H9 (cell line): ENCODE measurements around the gene SYT7. TPM values are rescaled to one million over a fixed set of nuclear protein-coding genes. Genes with fewer than 3 reads are reported as not detected.

Source experiments
- DNase-seq: peaks from one replicate; pipeline ENCODE4 v3.0.0-alpha.2; 2017
- H2AFZ ChIP-seq: one replicate; pipeline ENCODE4 v1.6.1; 2013; ENCODE audit warnings: mild to moderate bottlenecking, low read length, control low read depth, moderate library complexity
- H2AK5ac ChIP-seq: 2 replicates; pipeline ENCODE4 v1.6.1; 2013; ENCODE audit warnings: low read length, control low read depth, mixed read lengths; ENCODE audit not compliant: insufficient read length
- H2BK120ac ChIP-seq: one replicate; pipeline ENCODE4 v1.6.1; 2013; ENCODE audit warnings: low read depth, mild to moderate bottlenecking, low read length, control low read depth, inconsistent platforms; ENCODE audit not compliant: poor library complexity, severe bottlenecking
- H2BK12ac ChIP-seq: 2 replicates; pipeline ENCODE4 v1.6.1; 2013; ENCODE audit warnings: low read length, control low read depth, mixed read lengths, low read depth; ENCODE audit not compliant: insufficient read length
- H2BK15ac ChIP-seq: 2 replicates; pipeline ENCODE4 v1.6.1; 2013; ENCODE audit warnings: low read depth, low read length, control low read depth
- H2BK20ac ChIP-seq: one replicate; pipeline ENCODE4 v1.6.1; 2013; ENCODE audit warnings: low read depth, mild to moderate bottlenecking, low read length, control low read depth, inconsistent platforms; ENCODE audit not compliant: poor library complexity, severe bottlenecking
- H2BK5ac ChIP-seq: 2 replicates; pipeline ENCODE4 v1.6.1; 2013; ENCODE audit warnings: low read length, control low read depth, mixed read lengths; ENCODE audit not compliant: insufficient read length
- H3K14ac ChIP-seq: 2 replicates; pipeline ENCODE4 v1.6.1; 2013; ENCODE audit warnings: low read length, control low read depth; ENCODE audit not compliant: insufficient read depth
- H3K18ac ChIP-seq: 2 replicates; pipeline ENCODE4 v1.6.1; 2013; ENCODE audit warnings: low read depth, mild to moderate bottlenecking, mixed read lengths, low read length, control low read depth; ENCODE audit not compliant: insufficient read length
- H3K23ac ChIP-seq: 2 replicates; pipeline ENCODE4 v1.6.1; 2013; ENCODE audit warnings: low read length, control low read depth, mixed read lengths, low read depth; ENCODE audit not compliant: insufficient read length
- H3K23me2 ChIP-seq: 2 replicates; pipeline ENCODE4 v1.6.1; 2013; ENCODE audit warnings: low read depth, mild to moderate bottlenecking, mixed read lengths, low read length, control low read depth; ENCODE audit not compliant: insufficient read length, poor library complexity, severe bottlenecking
- H3K27ac ChIP-seq: 2 replicates; pipeline ENCODE4 v1.5.1; 2013; ENCODE audit warnings: low read length, control low read depth, mixed read lengths, low read depth; ENCODE audit not compliant: insufficient read length
- H3K27me3 ChIP-seq: 2 replicates; pipeline ENCODE4 v1.6.1; 2013; ENCODE audit warnings: low read length, control low read depth, inconsistent platforms; ENCODE audit not compliant: insufficient read depth
- H3K4ac ChIP-seq: 2 replicates; pipeline ENCODE4 v1.6.1; 2013; ENCODE audit warnings: low read depth, mild to moderate bottlenecking, control low read depth, inconsistent platforms, low read length, moderate library complexity
- H3K4me1 ChIP-seq: 2 replicates; pipeline ENCODE4 v1.6.1; 2013; ENCODE audit warnings: low read length, control low read depth, inconsistent platforms; ENCODE audit not compliant: insufficient read depth
- H3K4me2 ChIP-seq: 2 replicates; pipeline ENCODE4 v1.6.1; 2013; ENCODE audit warnings: low read length, control low read depth, mixed read lengths; ENCODE audit not compliant: insufficient read length, insufficient read depth
- H3K56ac ChIP-seq: 2 replicates; pipeline ENCODE4 v1.6.1; 2013; ENCODE audit warnings: low read depth, mild to moderate bottlenecking, mixed read lengths, low read length, control low read depth; ENCODE audit not compliant: insufficient read length
- H3K79me1 ChIP-seq: 2 replicates; pipeline ENCODE4 v1.6.1; 2013; ENCODE audit warnings: low read depth, mild to moderate bottlenecking, moderate library complexity, low read length, control low read depth, inconsistent platforms; ENCODE audit not compliant: insufficient read depth, poor library complexity, severe bottlenecking
- H3K79me2 ChIP-seq: 2 replicates; pipeline ENCODE4 v1.6.1; 2013; ENCODE audit warnings: low read length, control low read depth, inconsistent platforms; ENCODE audit not compliant: insufficient read depth
- H3K9ac ChIP-seq: 2 replicates; pipeline ENCODE4 v1.6.1; 2013; ENCODE audit warnings: low read length, control low read depth, mixed read lengths; ENCODE audit not compliant: insufficient read length; ENCODE audit errors: extremely low read depth
- H3K9me3 ChIP-seq: one replicate; pipeline ENCODE4 v1.6.1; 2013; ENCODE audit warnings: low read depth, low read length, inconsistent platforms; ENCODE audit not compliant: control insufficient read depth
- H3T11ph ChIP-seq: one replicate; pipeline ENCODE4 v1.6.1; 2013; ENCODE audit warnings: mild to moderate bottlenecking, low read length, control low read depth, inconsistent platforms
- H4K20me1 ChIP-seq: one replicate; pipeline ENCODE4 v1.6.1; 2013; ENCODE audit not compliant: control insufficient read depth, insufficient read length, insufficient read depth
- H4K5ac ChIP-seq: 2 replicates; pipeline ENCODE4 v1.6.1; 2013; ENCODE audit warnings: low read depth, mild to moderate bottlenecking, mixed read lengths, low read length, control low read depth; ENCODE audit not compliant: insufficient read length
- H4K8ac ChIP-seq: replicated peaks from 2 replicates; pipeline ENCODE4 v1.6.1; 2013; ENCODE audit warnings: low read length, control low read depth, mixed read lengths, low read depth; ENCODE audit not compliant: insufficient read length
- H4K91ac ChIP-seq: 2 replicates; pipeline ENCODE4 v1.6.1; 2013; ENCODE audit warnings: low read depth, mild to moderate bottlenecking, moderate library complexity, mixed read lengths, low read length, control low read depth; ENCODE audit not compliant: insufficient read length
- H3K27ac Mint-ChIP-seq, 3 experiments: 2 replicates in 2 of 3; 3 replicates in 1 of 3; pipeline ENCODE4 v1.8.0; 2020 to 2021; ENCODE audit warnings: mixed read lengths in 3 of 3, mild to moderate bottlenecking in 1 of 3, moderate library complexity in 1 of 3
- H3K27me3 Mint-ChIP-seq: 2 replicates; pipeline ENCODE4 v1.8.0; 2021; ENCODE audit warnings: low read depth, mild to moderate bottlenecking, moderate library complexity, mixed read lengths
- H3K36me3 Mint-ChIP-seq, 3 experiments: 2 replicates in 2 of 3; 3 replicates in 1 of 3; pipeline ENCODE4 v1.8.0; 2020 to 2021; ENCODE audit warnings: low read depth in 3 of 3, mixed read lengths in 3 of 3; ENCODE audit not compliant: insufficient read depth in 1 of 3
- H3K4me1 Mint-ChIP-seq, 2 experiments: 2 replicates each; pipeline ENCODE4 v1.8.0; 2020; ENCODE audit warnings: mixed read lengths in 2 of 2
- H3K4me3 Mint-ChIP-seq, 2 experiments: 2 replicates in 1 of 2; 3 replicates in 1 of 2; pipeline ENCODE4 v1.8.0; 2020 to 2021; ENCODE audit warnings: mild to moderate bottlenecking in 2 of 2, mixed read lengths in 2 of 2, moderate library complexity in 1 of 2
- H3K9me3 Mint-ChIP-seq, 2 experiments: 2 replicates in 1 of 2; 3 replicates in 1 of 2; pipeline ENCODE4 v1.8.0; 2020; ENCODE audit warnings: mild to moderate bottlenecking in 2 of 2, mixed read lengths in 2 of 2, moderate library complexity in 1 of 2
- WGBS: extraction: QIAGEN DNeasy Blood & Tissue Kit; methylation state at CpG from one replicate; pipeline ENCODE4 v1.1.7; 2013; ENCODE audit warnings: missing lambda C conversion rate, low lambda C conversion rate, mixed read lengths; ENCODE audit not compliant: insufficient read length; ENCODE audit errors: extremely low coverage; 5-methylcytosine and 5-hydroxymethylcytosine counted together
- total RNA-seq: library from RNA; stranded (reverse); gene quantifications from 2 replicates; pipeline ENCODE4 v1.2.1, GENCODE V29; 2021
- TF ChIP-seq, protein P1 (sequence below): fragments of 200-600 bp; sonication (generic); conservative IDR thresholded peaks from 3 replicates; pipeline ENCODE4 v1.8.0; 2021; ENCODE audit warnings: antibody characterized with exemption, mild to moderate bottlenecking

The SYT7 gene
- total RNA-seq, 1 experiment from 2014 or later = 8.8 TPM

DNA sequence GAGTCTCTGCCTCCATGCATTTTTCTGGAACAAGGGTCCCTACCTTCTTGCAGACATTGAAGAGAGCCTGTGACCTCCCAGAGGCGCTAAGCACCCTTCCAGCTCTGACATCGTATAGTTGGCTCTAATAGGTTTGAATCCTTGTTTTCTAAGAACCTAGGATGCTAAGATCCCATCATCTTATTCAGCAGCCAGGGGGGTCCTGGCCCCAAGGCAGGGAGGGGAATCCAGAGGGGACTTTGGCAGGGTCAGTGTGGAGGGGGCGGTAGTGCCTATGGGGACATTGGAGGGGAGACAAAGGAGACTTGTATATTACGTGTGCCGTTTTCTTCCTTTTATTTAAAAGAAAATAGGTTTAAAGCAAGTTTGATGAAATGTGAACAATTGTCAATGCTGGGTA, 75.8 kb downstream of the SYT7 start:
- Histone ChIP-seq H3K18ac (no peak overlapping the region), H3K4me1 (no peaks in the 10 kb centered on the region), H4K20me1 (no peaks in the 10 kb centered on the region), H3K9ac (no peak overlapping the region), H3K14ac (no peak overlapping the region), H2BK120ac (no peak overlapping the region), H3T11ph (no peak overlapping the region), H3K4me2 (no peak overlapping the region), H2BK5ac (no peak overlapping the region), H2BK12ac (no peak overlapping the region), H2AK5ac (no peak overlapping the region), H2AFZ (no peak overlapping the region), H4K8ac (no peak overlapping the region), H3K56ac (no peak overlapping the region), H4K91ac (no peak overlapping the region), H3K27ac (no peak overlapping the region), H3K23ac (no peak overlapping the region), H3K4ac (no peak overlapping the region), H3K9me3 (no peaks in the 10 kb centered on the region), H3K79me1 (no peaks in the 10 kb centered on the region), H2BK20ac (no peak overlapping the region), H3K23me2 (no peaks in the 10 kb centered on the region), H3K27me3 (peaks cover 13% of the 10 kb centered on the region), H3K79me2 (no peaks in the 10 kb centered on the region), H4K5ac (no peak overlapping the region), H2BK15ac (no peak overlapping the region)
- DNase-seq = no peak
- no peaks in the 10 kb centered on the region; a peak in 1 of 7 replicates for H3K36me3 Mint-ChIP-seq
- peaks cover 34 to 49% of the 10 kb centered on the region in 2 experiments for H3K4me1 Mint-ChIP-seq
- WGBS = no CpG with 5 or more reads among the region's 5 CpGs
- H3K27me3 Mint-ChIP-seq = peaks cover 88% of the 10 kb centered on the region
- no peaks in the 10 kb centered on the region; a peak in 1 of 5 replicates for H3K9me3 Mint-ChIP-seq
- H3K27ac Mint-ChIP-seq = no peak overlapping the region
- TF ChIP-seq, protein P1, sequence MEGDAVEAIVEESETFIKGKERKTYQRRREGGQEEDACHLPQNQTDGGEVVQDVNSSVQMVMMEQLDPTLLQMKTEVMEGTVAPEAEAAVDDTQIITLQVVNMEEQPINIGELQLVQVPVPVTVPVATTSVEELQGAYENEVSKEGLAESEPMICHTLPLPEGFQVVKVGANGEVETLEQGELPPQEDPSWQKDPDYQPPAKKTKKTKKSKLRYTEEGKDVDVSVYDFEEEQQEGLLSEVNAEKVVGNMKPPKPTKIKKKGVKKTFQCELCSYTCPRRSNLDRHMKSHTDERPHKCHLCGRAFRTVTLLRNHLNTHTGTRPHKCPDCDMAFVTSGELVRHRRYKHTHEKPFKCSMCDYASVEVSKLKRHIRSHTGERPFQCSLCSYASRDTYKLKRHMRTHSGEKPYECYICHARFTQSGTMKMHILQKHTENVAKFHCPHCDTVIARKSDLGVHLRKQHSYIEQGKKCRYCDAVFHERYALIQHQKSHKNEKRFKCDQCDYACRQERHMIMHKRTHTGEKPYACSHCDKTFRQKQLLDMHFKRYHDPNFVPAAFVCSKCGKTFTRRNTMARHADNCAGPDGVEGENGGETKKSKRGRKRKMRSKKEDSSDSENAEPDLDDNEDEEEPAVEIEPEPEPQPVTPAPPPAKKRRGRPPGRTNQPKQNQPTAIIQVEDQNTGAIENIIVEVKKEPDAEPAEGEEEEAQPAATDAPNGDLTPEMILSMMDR = no peak
- no peak overlapping the region for H3K4me3 Mint-ChIP-seq
